ENCODE measurements around the gene IRF2BP2. TPM values are rescaled to one million over a fixed set of nuclear protein-coding genes. Genes with fewer than 3 reads are reported as not detected.
A peak's percentile ranks its signal among the peaks of the same experiment; 100 is the strongest.

Gene IRF2BP2
- total RNA-seq, 1 donor from 2014 or later, result 126 TPM

- Histone ChIP-seq H3K27ac (replicated peaks) (peak overlapping the region; percentile 91), H3K4me1 (peaks cover 73% of the 10 kb centered on the region), H3K4me3 (no peak overlapping the region), H3K9me3 (replicated peaks) (no peaks in the 10 kb centered on the region), H3K27me3 (ENCODE audit: low read depth) (no peaks in the 10 kb centered on the region), H3K36me3 (no peaks in the 10 kb centered on the region)
- intact Hi-C loops (cut with micrococcal nuclease), result no loop called here
- DNase-seq, result no peak
- no peak for TF ChIP-seq CTCF (IDR thresholded peaks at IDR 0.05; ENCODE audit: borderline replicate concordance)
These were observed 23.7 kb downstream of the IRF2BP2 start for GRCh38 chr1:234586304-234586703.

- Histone ChIP-seq H3K4me1 (peaks cover 72% of the 10 kb centered on the region), H3K4me3 (no peak overlapping the region), H3K36me3 (no peaks in the 10 kb centered on the region), H3K27me3 (ENCODE audit: low read depth) (no peaks in the 10 kb centered on the region), H3K9me3 (replicated peaks) (no peaks in the 10 kb centered on the region), H3K27ac (replicated peaks) (peak overlapping the region; percentile 91)
- no peak for TF ChIP-seq CTCF (IDR thresholded peaks at IDR 0.05; ENCODE audit: borderline replicate concordance)
- intact Hi-C loops (cut with micrococcal nuclease), result no loop called here
- DNase-seq, result no peak
These were observed 24.5 kb downstream of the IRF2BP2 start for GRCh38 chr1:234585330-234586055.

GRCh38 chr1:234584926-234585325 lies 25.1 kb downstream of the IRF2BP2 start:
- no peak overlapping the region for H3K4me3 ChIP-seq
- DNase-seq, result no peak
- peak overlapping the region; percentile 91 for H3K27ac ChIP-seq (replicated peaks)
- H3K4me1 ChIP-seq, result peaks cover 66% of the 10 kb centered on the region
- no peaks in the 10 kb centered on the region for H3K36me3 ChIP-seq
- no peaks in the 10 kb centered on the region for H3K27me3 ChIP-seq (ENCODE audit: low read depth)
- TF ChIP-seq CTCF (IDR thresholded peaks at IDR 0.05; ENCODE audit: borderline replicate concordance), result no peak
- intact Hi-C loops (cut with micrococcal nuclease), result no loop called here
- no peaks in the 10 kb centered on the region for H3K9me3 ChIP-seq (replicated peaks)

GRCh38 chr1:234584420-234584805 lies 25.6 kb downstream of the IRF2BP2 start:
- peak overlapping the region; percentile 91 for H3K27ac ChIP-seq (replicated peaks)
- H3K9me3 ChIP-seq (replicated peaks), result no peaks in the 10 kb centered on the region
- H3K27me3 ChIP-seq (ENCODE audit: low read depth), result no peaks in the 10 kb centered on the region
- no peak for DNase-seq
- no peak overlapping the region for H3K4me3 ChIP-seq
- intact Hi-C loops (cut with micrococcal nuclease), result no loop called here
- H3K36me3 ChIP-seq, result no peaks in the 10 kb centered on the region
- TF ChIP-seq CTCF (IDR thresholded peaks at IDR 0.05; ENCODE audit: borderline replicate concordance), result no peak
- H3K4me1 ChIP-seq, result peaks cover 61% of the 10 kb centered on the region

- Histone ChIP-seq H3K36me3 (no peaks in the 10 kb centered on the region), H3K27ac (replicated peaks) (peak overlapping the region; percentile 91), H3K4me3 (no peak overlapping the region), H3K9me3 (replicated peaks) (no peaks in the 10 kb centered on the region), H3K4me1 (peaks cover 57% of the 10 kb centered on the region), H3K27me3 (ENCODE audit: low read depth) (no peaks in the 10 kb centered on the region)
- TF ChIP-seq CTCF (IDR thresholded peaks at IDR 0.05; ENCODE audit: borderline replicate concordance), result no peak
- no peak for DNase-seq
- intact Hi-C loops (cut with micrococcal nuclease), result no loop called here
These were observed 26.1 kb downstream of the IRF2BP2 start for GRCh38 chr1:234583755-234584419.
